Measurements from ENCODE around the gene ZNF280B.
"Not testable (repeated sequence)": the region's sequence is repeated elsewhere in the genome, so short reads cannot be mapped to it uniquely, and the experiment has no call there.

Gene ZNF280B

GRCh38 chr22:22534604-22535415, 26.3 kb upstream of the ZNF280B start:
- no peak for DNase-seq

DNA sequence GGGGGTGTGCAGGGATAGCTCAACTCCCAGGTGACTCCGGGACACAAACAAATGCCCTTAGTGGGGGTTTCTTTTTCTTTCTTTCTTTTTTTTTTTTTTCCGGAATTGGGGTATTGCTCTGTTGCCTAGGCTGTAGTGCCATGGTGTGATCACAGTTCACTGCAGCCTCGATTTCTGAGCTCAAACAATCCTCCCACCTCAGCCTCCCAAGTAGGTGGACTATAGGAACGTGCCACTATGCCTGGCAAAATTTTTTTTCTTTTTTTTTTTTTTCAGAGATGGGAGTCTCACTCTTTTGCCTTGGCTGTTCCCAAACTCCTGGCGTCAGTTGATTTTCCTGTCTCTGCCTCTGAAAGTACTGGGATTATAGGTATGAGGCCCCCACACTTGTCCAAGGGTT, 25.3 kb upstream of the ZNF280B start:
- no peak for DNase-seq

- DNase-seq, result no peak
Observed at GRCh38 chr22:22533417-22533816, 24.9 kb upstream of the ZNF280B start.

DNA sequence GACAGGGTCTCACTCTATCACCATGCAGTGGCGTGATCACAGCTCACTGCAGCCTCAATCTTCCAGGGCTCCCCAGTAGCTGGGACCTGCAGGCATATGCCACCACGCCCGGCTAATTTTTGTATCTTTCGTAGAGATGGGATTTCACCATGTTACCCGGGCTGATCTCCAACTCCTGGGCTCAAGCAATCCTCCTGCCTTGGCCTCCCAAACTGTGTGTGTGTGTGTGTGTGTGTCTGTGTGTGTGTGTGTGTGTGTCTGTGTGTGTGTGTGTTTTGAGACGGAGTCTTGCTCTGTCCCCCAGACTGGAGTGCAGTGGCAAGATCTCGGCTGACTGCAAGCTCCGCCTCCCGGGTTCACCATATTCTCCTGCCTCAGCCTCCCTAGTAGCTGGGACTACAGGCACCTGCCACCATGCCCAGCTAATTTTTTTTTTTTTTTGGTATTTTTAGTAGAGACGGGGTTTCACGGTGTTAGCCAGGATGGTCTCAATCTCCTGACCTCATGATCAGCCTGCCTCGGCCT, 24.1 kb upstream of the ZNF280B start:
- DNase-seq, result not testable (repeated sequence)

- DNase-seq, result no peak
Observed at GRCh38 chr22:22531770-22532546, 23.4 kb upstream of the ZNF280B start.

GRCh38 chr22:22528780-22529179, 20.2 kb upstream of the ZNF280B start:
- DNase-seq, result no peak

DNA sequence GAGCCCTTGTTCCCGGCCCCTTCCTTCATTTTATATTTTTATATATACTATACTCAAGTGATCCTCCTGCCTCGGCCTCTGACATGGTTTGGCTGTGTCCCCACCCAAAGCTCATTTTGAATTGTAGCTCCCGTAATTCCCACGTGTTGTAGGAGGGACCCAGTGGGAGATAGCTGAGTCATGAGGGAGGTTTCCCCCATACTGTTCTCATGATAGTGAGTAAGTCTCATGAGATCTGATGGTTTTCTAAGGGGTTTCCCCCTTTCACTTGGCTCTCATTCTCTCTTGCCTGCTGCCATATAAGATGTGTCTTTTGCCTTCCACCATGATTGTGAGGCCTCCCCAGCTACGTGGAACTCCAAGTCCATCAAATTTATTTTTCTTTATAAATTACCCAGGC, 18.8 kb upstream of the ZNF280B start:
- DNase-seq, result no peak

- no peak for DNase-seq
Observed at GRCh38 chr22:22526125-22526912, 17.8 kb upstream of the ZNF280B start.

DNA sequence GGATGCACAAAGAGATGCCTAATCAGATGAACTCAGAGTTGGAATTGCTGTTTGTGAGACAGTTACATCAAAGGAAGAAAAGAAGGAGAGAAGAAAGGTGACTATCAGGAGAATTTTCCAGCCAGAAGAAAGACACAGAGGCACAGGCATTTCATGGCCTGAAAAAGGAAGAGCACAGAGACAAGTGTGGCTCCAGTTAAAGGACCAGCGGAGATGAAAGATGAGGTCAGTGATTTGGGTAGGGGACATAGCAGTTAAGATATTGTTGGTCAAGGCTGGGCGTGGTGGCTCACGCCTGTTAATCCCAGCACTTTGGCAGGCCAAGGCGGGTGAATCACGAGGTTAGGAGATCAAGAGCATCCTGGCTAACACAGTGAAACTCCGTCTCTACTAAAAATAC, 15.0 kb upstream of the ZNF280B start:
- no peak for DNase-seq

DNA sequence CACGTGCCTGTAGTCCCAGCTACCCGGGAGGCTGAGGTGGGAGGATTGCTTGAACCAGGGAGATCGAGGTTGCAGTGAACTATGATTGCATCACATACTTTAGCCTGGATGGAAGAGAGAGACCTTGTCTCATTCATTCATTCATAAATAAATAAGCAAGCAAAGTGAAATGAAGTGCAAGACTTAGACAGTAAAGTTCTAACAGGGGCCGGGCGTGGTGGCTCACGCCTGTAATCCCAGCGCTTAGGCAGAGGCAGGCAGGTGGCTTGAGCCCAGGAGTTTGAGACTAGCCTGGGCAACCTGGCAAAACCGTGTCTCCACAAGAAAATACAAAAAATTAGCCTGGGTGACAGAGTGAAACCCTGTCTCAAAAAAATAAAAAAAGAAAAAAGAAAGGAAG, 13.1 kb upstream of the ZNF280B start:
- no peak for DNase-seq

DNA sequence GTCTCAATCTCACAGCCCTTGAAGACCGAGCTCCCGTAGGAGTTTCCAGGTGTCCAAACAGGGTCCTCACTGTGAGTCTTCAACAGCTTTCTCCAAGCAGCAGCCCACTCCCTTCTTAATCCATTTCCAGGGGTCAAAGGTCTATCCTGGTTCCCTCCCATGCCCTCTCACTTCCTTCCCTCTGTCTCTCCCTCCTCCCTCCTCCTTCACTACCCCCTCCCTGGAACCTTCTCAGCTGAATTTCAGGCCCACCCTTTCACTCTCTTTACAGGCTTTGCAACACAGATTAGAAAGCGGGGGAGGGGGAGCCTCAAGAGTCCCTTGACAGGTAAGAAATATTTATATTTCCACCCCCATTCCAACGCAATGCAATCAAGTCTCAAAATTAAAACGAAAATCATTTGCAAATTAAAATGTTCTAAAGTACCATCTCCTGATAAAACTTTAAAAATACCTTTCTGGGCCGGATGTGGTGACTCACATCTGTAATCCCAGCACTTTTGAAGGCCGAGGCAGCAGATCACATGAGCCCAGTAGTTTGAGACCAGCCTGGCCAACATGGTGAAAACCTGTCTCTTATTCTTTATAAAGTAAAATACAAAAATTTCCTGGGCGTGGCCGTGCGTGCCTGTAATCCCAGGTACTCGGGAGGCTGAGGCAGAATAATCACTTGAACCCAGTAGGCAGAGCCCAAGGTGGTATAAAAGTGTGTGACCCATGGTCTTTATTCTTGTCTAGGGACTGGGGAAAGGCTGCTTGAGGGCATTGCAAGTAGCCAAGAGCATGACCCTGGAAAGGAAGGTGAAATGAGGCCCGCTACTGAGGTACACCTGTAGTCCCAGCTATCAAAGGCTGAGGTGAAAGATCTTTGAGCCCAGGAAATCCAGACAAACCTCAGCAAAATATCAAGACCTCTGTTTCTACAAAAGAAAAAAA, 12.4 kb upstream of the ZNF280B start:
- DNase-seq, result no peak

DNA sequence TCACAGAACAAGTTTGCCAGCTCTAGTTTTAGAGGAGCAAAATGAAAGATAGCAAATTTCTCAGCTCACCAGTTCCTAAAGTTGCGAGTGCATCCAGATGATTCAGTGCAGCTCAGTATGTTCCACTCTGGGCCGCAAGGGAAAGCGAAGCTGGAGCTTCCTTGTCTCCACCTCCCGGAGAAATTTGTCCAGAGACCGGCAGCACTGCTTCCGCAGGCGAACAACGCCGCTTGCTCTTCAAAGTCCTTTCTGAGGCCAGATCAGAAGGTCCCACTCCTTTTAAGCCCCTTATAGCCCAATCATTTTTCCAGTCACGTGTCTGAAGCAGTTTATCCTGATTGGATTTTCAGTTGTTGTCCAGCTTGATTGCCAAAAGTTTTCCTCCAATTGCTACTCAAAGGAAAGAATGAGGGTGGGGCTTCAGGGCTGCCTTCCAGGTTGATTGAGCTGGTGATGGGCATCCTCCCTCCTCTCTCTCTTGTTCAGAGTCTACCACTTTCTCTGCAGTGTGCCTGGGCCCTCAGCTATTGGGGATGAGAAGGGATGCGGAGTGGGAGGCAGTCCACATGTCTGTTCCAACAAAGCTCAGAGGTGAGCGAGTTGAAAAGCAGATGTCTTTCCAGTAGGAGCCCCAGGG, 11.6 kb upstream of the ZNF280B start, which contains the start of gene ZNF280A:
Gene ZNF280A, minus strand, starts transcription at position 251 of the 637 bp plus-strand sequence. CDS start 4,640 bp downstream, outside the sequence.
- no peak for DNase-seq

GRCh38 chr22:22519591-22519990, 11.0 kb upstream of the ZNF280B start:
- no peak for DNase-seq

GRCh38 chr22:22516992-22517391, 8.4 kb upstream of the ZNF280B start:
- no peak for DNase-seq

DNA sequence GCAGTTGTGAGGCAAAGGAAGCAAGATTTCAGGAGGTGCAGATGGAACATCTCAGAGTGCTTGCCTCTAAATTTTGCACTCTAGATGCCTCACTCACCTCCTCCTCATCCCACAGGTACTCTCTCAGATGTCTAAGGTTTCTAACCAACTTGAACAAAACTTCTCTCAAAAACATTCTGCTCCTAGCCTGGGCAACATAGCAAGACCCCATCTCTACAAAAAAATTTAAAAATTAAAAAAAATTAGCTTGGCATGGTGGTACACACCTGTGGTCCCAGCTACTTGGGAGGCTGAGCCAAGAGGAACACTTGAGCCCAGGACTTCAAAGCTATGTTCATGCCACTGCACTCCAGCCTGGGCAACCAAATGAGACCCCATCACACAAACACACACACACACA, 7.3 kb upstream of the ZNF280B start:
- DNase-seq, result no peak

DNA sequence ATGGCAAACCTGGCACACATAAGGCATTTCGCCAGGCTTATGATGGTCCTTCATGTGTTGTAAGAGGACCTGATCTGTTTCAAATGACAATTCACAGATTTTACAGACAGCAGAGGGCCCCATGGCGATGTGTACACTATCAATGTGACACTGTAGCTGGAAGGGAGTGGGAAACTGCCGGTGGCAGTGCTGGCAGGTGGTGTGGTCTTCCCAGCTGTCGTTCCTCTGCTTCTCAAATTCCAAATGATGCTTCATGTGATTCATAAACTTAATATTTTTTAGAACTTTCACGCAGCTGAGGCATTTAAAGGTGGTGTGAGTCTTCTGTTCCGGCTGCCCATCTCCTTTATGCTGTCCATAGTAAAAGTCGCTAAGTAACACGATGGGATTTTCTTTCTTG, 5.9 kb upstream of the ZNF280B start:
- not testable (repeated sequence) for DNase-seq

GRCh38 chr22:22513619-22514018, 5.1 kb upstream of the ZNF280B start:
- DNase-seq, result no peak

DNA sequence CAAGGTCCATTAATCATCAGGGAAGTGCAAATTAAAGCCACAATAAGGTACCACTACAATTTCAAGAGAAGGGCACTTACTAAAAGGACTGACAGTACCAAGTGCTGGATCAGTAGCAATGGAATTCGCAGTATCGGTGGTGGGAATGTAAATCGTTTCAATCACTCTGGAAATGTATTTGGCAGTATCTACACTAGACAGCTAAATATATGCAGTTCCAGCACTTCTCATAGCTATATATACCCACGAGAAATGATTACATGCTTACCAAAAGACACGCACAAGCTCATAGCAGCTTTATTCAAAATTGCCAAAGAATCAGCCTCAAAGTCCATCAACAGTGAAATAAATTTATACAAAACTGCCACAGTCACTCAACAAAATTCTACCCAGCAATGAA, 4.4 kb upstream of the ZNF280B start:
- DNase-seq, result no peak

GRCh38 chr22:22510833-22511232, 2.3 kb upstream of the ZNF280B start:
- DNase-seq, result not testable (repeated sequence)

DNA sequence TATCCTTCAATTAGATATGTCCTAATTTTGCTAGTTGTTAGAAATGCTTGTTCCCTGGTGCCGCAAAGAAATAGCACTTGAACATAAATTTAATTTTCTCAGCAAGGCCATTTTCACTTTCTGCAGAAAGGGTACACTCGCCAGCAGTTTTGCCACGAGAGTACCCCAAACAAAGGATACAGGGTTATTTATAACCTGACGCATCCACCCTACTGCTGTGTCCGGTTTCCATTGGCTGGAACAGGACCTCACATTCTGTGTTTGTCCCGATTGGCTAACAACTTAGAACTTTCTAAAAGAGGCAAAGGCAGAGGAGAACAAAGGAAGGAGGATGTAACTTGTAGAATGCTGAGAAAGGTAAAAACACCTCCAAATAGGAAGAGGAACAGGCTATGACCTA, 1.4 kb upstream of the ZNF280B start:
- not testable (repeated sequence) for DNase-seq

DNA sequence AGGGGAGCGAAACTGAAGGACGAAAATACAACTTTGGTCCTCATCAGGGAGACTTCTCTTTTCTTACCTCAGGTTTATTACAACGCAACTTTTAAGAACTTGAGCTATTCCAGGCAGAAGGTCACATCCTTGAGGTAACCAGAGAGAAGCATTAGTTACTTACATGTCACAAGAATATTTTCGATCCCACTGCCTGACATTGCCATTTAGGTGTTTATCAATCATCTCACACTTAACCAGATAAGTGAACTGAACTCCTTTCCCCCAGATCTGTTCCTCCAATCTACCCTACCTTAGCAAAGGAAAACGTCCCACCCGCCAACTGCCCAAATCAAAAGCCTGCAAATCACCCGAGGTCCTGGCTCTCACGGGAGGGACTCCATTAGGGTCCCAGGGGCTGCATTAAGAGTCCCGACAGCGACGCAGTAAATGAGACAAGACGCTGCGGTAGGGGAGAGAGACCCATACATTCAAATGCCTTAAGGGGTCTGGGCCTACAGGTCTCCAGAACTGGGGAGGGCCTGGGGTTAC, 734 bp downstream of the ZNF280B start:
- DNase-seq, result no peak

Measured in activated CD4-positive, alpha-beta T cell treated with anti-CD3 and anti-CD28 coated beads for 1 hour (primary cell).